Measurements from ENCODE around the gene MSANTD2.

Gene MSANTD2

DNA sequence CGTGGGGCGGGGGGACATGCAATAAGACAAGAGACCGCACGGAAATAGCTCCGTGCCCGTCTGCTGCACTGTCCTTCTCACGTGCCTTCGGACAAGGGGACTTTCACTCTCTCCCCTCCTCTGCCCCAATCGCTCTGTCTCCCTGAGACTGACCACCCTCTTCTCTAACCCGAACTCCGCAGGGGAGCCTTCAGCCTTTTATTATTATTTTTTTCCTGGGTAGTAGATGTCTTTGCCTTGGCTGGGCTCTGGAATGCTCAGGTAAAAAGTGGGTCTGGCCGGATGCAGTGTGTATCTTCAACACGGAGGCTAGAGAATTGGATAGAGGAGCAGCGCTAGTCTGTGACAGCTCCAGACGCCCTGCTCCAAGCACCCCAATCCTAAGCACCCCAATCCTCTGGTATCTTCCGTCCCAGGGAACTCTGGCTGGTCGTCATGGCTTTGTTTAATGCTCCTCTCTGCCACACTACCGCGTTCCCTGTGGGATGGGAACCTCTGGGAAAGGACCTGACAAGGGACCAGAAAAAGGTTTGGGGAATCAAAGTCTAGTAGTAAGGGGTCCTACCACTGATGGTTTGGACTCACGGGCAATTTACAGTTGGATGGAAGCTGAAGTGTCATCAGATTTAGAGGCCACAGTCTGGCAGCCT lies 39.9 kb upstream of the MSANTD2 start:
- H3K9ac ChIP-seq: no peak overlapping the region
- H3K27me3 ChIP-seq: peaks cover 81 to 93% (median 84%) of the 10 kb centered on the region in 11 experiments
- H3K4me1 ChIP-seq: peaks cover 5 to 15% (median 10%) of the 10 kb centered on the region in 10 experiments; a peak in 11 of 20 replicates
- peak overlapping the region in 1 of 11 experiments; percentile 67; a peak in 1 of 22 replicates for H3K4me2 ChIP-seq
- no peak for TF ChIP-seq Cebpa-rat (IDR thresholded peaks at IDR 0.05)
- H3K27ac ChIP-seq: no peak overlapping the region
- H3K36me3 ChIP-seq: no peaks in the 10 kb centered on the region
- H4K20me1 ChIP-seq: peaks cover 0 to 38% (median 11%) of the 10 kb centered on the region in 11 experiments; a peak in 13 of 22 replicates
- 0 out of 20 replicates have a peak overlapping the region, but pooled peaks of 2 of the 10 experiments have one; percentile 14 to 17 for H3K4me3 ChIP-seq
- H3K9me3 ChIP-seq (replicated peaks in 1 of 11): peaks cover 0 to 18% (median 5%) of the 10 kb centered on the region in 11 experiments; a peak in 7 of 22 replicates

DNA sequence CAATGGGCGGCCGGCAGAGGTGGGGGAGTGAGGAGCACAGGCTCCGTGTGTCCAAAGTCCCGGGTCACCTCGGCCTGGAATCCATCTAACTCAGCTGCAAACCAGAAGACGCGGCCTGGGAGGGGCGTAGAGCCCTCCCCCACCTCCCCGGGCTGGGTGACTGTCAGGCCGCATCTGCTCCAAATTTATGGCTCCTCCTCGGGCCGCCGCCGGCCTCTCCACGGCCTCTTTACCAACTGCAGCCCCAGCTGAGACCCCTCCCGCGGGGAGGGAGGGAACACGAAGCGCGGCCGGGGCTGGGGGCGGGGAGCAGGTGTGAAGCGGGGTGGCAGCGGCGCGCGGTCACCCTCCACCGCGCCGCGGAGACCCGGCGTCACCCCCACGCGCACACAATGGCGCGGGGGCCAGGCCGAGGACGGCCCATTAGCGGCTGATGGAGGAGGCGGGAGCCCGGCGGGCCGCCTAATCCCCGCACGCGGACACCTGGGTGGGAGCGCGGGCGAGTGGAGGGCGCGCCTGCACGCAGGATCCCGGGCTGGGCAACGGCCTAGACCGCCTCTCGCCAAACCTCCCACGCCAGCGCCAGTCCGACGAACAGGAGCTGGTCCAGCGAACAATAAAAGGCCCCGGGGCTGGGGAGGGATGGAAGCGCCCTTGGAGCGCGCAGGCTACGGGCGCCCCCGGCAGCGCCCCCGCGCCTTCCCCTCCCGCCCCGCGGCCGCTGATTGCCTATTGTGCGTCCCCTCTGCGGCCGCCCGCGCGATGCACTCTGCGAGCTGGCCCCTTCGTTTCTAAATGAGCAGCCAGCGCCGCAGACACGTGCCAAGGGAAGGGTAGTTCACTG lies 39.1 kb upstream of the MSANTD2 start:
- Histone ChIP-seq H3K4me2 (peak overlapping the region; percentile 36 to 67 (median 53); a peak in 20 of 22 replicates), H3K9ac (no peak overlapping the region)

DNA sequence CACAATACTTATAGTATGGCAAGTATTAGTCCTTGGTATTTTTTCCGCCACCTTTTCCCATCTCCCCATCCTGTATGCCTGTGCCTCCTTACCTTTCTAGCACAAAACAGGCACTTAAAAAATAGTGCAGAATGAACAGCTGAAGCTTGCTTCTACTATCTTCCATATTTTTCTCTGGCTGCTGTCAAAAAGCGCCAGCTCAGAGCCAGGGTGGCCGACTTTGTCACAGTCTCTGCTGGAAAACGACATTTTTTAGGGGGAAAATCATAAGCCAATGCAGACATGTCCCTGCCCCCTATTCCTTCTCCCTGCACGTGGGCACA lies 38.6 kb upstream of the MSANTD2 start:
- Histone ChIP-seq H3K9ac (no peak overlapping the region), H3K27me3 (peaks cover 67 to 80% (median 71%) of the 10 kb centered on the region in 11 experiments), H3K4me2 (peak overlapping the region in 7 of 11 experiments; percentile 49 to 67 (median 56); a peak in 9 of 22 replicates), H3K4me3 (peak overlapping the region in 5 of 10 experiments; percentile 15 to 36 (median 24); a peak in 2 of 20 replicates), H3K36me3 (no peaks in the 10 kb centered on the region), H3K4me1 (peaks cover 5 to 15% (median 10%) of the 10 kb centered on the region in 10 experiments; a peak in 11 of 20 replicates), H3K9me3 (replicated peaks in 1 of 11) (peaks cover 0 to 16% (median 5%) of the 10 kb centered on the region in 11 experiments; a peak in 7 of 22 replicates), H3K27ac (no peak overlapping the region), H4K20me1 (peaks cover 0 to 37% (median 11%) of the 10 kb centered on the region in 11 experiments; a peak in 12 of 22 replicates)
- no peak for TF ChIP-seq Cebpa-rat (IDR thresholded peaks at IDR 0.05)

More for the DNA sequence above, 39.1 kb upstream of the MSANTD2 start:
- Histone ChIP-seq H3K27me3 (peaks cover 73 to 86% (median 76%) of the 10 kb centered on the region in 11 experiments), H3K36me3 (no peaks in the 10 kb centered on the region), H4K20me1 (peaks cover 0 to 38% (median 11%) of the 10 kb centered on the region in 11 experiments; a peak in 12 of 22 replicates), H3K9me3 (replicated peaks in 1 of 11) (peaks cover 0 to 18% (median 5%) of the 10 kb centered on the region in 11 experiments; a peak in 7 of 22 replicates), H3K27ac (no peak overlapping the region), H3K4me1 (peaks cover 5 to 15% (median 10%) of the 10 kb centered on the region in 10 experiments; a peak in 11 of 20 replicates), H3K4me3 (peak overlapping the region in 8 of 10 experiments; percentile 15 to 50 (median 28); a peak in 9 of 20 replicates)
- TF ChIP-seq Cebpa-rat (IDR thresholded peaks at IDR 0.05): no peak

DNA sequence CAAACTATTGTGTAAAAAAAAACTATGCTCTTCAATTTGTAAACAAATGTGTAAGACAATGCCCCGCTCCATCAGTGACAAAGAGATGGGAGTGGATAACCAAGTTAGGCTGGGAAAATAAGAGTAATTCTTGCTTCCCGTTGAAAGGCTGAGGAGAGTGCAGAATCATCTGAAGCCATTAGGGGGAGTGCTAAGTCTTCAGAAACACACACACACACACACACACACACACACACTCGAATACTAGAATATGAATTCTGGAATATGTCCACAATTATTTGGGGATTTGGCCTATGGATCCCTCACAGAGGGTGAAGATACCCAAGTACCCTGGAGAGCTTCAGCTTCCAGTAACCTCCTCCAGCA lies 37.3 kb upstream of the MSANTD2 start:
- no peak for TF ChIP-seq Cebpa-rat (IDR thresholded peaks at IDR 0.05)
- no peaks in the 10 kb centered on the region for H3K36me3 ChIP-seq
- H3K9me3 ChIP-seq (replicated peaks in 1 of 11): peaks cover 0 to 15% (median 5%) of the 10 kb centered on the region in 11 experiments; a peak in 7 of 22 replicates
- no peak overlapping the region for H3K27ac ChIP-seq
- H3K4me2 ChIP-seq: peak overlapping the region in 5 of 11 experiments; percentile 56 to 84 (median 61); a peak in 8 of 22 replicates
- no peak overlapping the region for H3K4me3 ChIP-seq
- H3K27me3 ChIP-seq: peaks cover 54 to 67% (median 58%) of the 10 kb centered on the region in 11 experiments
- H4K20me1 ChIP-seq: peaks cover 0 to 34% (median 11%) of the 10 kb centered on the region in 11 experiments; a peak in 12 of 22 replicates
- H3K4me1 ChIP-seq: peaks cover 5 to 15% (median 10%) of the 10 kb centered on the region in 10 experiments; a peak in 11 of 20 replicates
- H3K9ac ChIP-seq: no peak overlapping the region

DNA sequence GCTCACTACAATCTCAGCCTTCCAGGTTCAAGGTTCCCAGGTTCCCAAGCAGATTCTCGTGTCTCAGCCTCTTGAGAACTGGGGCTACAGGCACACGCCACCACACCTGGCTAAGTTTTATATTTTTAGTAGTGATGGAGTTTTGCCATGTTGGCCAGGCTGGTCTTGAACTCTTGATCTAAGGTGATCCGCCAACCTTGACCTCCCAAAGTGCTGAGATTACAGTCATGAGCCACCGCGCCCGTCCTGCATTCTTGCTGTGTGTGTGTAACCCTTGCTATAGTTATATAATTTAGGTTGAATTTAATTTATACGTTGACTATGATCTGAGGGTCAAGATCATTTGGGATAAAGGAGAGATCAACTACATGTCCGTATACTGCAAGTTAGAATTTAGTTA lies 35.7 kb upstream of the MSANTD2 start:
- H3K27ac ChIP-seq: no peak overlapping the region
- peaks cover 5 to 15% (median 10%) of the 10 kb centered on the region in 10 experiments; a peak in 11 of 20 replicates for H3K4me1 ChIP-seq
- H3K36me3 ChIP-seq: no peaks in the 10 kb centered on the region
- peaks cover 39 to 51% (median 42%) of the 10 kb centered on the region in 11 experiments for H3K27me3 ChIP-seq
- H3K4me2 ChIP-seq: peak overlapping the region in 4 of 11 experiments; percentile 41 to 84 (median 58); a peak in 8 of 22 replicates
- H3K9ac ChIP-seq: no peak overlapping the region
- peaks cover 0 to 10% (median 0%) of the 10 kb centered on the region in 11 experiments; a peak in 2 of 22 replicates for H3K9me3 ChIP-seq (replicated peaks in 1 of 11)
- TF ChIP-seq Cebpa-rat (IDR thresholded peaks at IDR 0.05): no peak
- H3K4me3 ChIP-seq: 0 out of 20 replicates have a peak overlapping the region, but pooled peaks of 1 of the 10 experiments have one; percentile 45
- H4K20me1 ChIP-seq: peaks cover 0 to 24% (median 7%) of the 10 kb centered on the region in 11 experiments; a peak in 11 of 22 replicates

DNA sequence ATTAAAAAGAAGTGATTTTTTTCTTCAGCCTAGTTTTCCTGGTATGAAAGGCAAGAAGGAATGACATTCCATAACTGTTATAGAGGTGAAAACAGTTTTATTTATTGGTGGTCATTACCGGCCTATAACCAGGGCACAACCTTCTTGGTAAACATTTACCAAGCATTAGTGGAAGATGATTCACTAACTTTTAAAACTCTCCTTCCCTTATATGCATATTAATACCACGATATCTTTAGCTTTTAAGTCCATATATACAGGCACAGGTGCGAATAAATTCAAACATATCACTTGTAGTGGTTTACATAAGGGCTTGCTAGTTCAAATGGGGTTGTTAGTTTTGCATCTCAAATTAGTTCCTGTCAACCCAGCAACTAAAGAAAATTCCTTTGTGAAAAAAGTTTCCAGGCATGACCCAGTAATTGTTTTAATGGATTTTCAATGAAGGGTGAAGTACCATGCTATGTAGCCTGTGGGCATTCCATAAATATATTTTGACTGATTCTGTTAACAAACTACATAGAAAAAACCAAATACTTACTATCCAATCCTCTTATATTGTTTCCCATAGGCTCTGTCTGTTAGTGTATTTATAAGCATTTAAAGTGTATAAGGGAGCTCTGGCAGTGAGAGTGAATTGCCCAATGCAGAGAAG lies 34.4 kb upstream of the MSANTD2 start:
- Histone ChIP-seq H3K9ac (no peak overlapping the region), H3K27me3 (peaks cover 26 to 39% (median 29%) of the 10 kb centered on the region in 11 experiments), H4K20me1 (peaks cover 0 to 19% (median 7%) of the 10 kb centered on the region in 11 experiments; a peak in 11 of 22 replicates), H3K27ac (no peak overlapping the region), H3K36me3 (no peaks in the 10 kb centered on the region), H3K4me1 (peaks cover 5 to 15% (median 11%) of the 10 kb centered on the region in 10 experiments; a peak in 11 of 20 replicates), H3K9me3 (replicated peaks in 1 of 11) (0 out of 22 replicates have a peak, but pooled peaks cover 0 to 1% (median 0%) of the 10 kb centered on the region in 11 experiments), H3K4me2 (no peak overlapping the region), H3K4me3 (no peak overlapping the region)
- TF ChIP-seq Cebpa-rat (IDR thresholded peaks at IDR 0.05): no peak

DNA sequence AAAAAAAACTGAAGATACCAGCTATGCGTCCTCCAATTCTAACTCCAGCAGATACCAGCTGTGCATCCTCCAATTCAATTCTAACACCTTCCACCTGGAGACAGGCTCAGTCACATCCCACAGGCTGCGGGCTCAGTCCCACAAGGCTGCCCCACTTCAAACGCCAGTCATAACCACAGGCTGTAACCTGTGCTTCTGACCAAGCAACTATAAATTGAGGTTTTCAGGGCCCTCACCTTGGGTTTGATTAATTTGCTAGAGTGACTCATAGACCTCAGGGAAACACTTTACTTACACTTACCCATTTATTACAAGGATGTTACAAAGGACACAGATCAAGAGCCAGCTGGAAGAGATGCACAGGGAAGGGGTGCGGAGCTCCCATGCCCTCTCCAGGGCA lies 32.4 kb upstream of the MSANTD2 start:
- H3K36me3 ChIP-seq: no peaks in the 10 kb centered on the region

DNA sequence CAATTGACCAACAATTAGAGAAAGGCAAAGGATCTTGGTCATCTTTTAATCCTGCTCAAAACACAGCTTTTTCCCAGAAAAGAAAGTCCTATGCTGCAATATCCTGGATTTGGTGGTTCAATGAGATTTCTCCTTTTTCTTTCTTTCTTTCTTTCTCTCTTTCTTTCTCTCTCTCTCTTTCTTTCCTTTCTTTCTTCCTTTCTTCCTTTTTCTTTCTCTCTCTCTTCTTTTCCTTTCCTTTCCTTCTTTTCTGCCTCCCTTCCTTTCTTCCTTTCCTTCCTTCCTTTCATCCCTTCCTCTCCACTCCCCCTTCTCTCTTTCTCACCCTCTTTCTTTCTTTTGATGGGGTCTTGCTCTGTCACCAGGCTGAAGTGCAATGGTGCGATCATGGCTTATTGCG lies 31.7 kb upstream of the MSANTD2 start:
- H3K4me3 ChIP-seq: no peak overlapping the region
- no peaks in the 10 kb centered on the region for H3K36me3 ChIP-seq
- H3K27me3 ChIP-seq: peaks cover 0 to 12% (median 5%) of the 10 kb centered on the region in 11 experiments; a peak in 7 of 22 replicates
- no peak overlapping the region for H3K9ac ChIP-seq
- H3K4me1 ChIP-seq: peaks cover 0 to 8% (median 2%) of the 10 kb centered on the region in 10 experiments; a peak in 2 of 20 replicates
- no peak for TF ChIP-seq Cebpa-rat (IDR thresholded peaks at IDR 0.05)
- H3K9me3 ChIP-seq (replicated peaks in 1 of 11): no peaks in the 10 kb centered on the region
- H3K27ac ChIP-seq: no peak overlapping the region
- H3K4me2 ChIP-seq: no peak overlapping the region
- no peaks in the 10 kb centered on the region for H4K20me1 ChIP-seq

More for the DNA sequence above, 32.4 kb upstream of the MSANTD2 start:
- no peak overlapping the region for H3K27ac ChIP-seq
- H3K4me3 ChIP-seq: no peak overlapping the region
- H3K9me3 ChIP-seq (replicated peaks in 1 of 11): no peaks in the 10 kb centered on the region
- H3K27me3 ChIP-seq: peaks cover 5 to 18% (median 9%) of the 10 kb centered on the region in 11 experiments
- peaks cover 0 to 8% (median 4%) of the 10 kb centered on the region in 10 experiments; a peak in 3 of 20 replicates for H3K4me1 ChIP-seq
- no peak for TF ChIP-seq Cebpa-rat (IDR thresholded peaks at IDR 0.05)
- H3K9ac ChIP-seq: no peak overlapping the region
- H4K20me1 ChIP-seq: no peaks in the 10 kb centered on the region
- H3K4me2 ChIP-seq: no peak overlapping the region

All from BLaER1 treated with 17β-estradiol and CSF1 and Interleukin-3, amounts not matched to agents 10 nM and 100 nM (cell line).